ELF-1 (cell line): ENCODE measurements around the gene CHEK1.
"Not testable (repeated sequence)": the region's sequence is repeated elsewhere in the genome, so short reads cannot be mapped to it uniquely, and the experiment has no call there.

ENCODE experiments used
- DNase-seq: peaks from one replicate; pipeline ENCODE4 v3.0.0-alpha.2; 2016; ENCODE audit warnings: low read depth, low spot score

The CHEK1 gene

GRCh38 chr11:125694951-125695350 is 70.0 kb downstream of the CHEK1 start:
- DNase-seq = no peak

GRCh38 chr11:125701018-125701610 is 76.2 kb downstream of the CHEK1 start:
- no peak for DNase-seq

- DNase-seq = peak; percentile 66
Measured at GRCh38 chr11:125701858-125702621, 77.1 kb downstream of the CHEK1 start.

GRCh38 chr11:125704686-125705085 is 79.7 kb downstream of the CHEK1 start:
- not testable (repeated sequence) for DNase-seq

GRCh38 chr11:125720781-125721180 is 95.8 kb downstream of the CHEK1 start:
- no peak for DNase-seq

- no peak for DNase-seq
Measured at GRCh38 chr11:125724125-125724524, 99.2 kb downstream of the CHEK1 start.
